GM10248 (cell line): Measurements from ENCODE around the gene CRY2.
A peak's percentile ranks its signal among the peaks of the same experiment; 100 is the strongest.
"Not testable (repeated sequence)": the region's sequence is repeated elsewhere in the genome, so short reads cannot be mapped to it uniquely, and the experiment has no call there.

ENCODE experiments used
- CTCF ChIA-PET: fragments of 300-600 bp; sonication (Branson Sonifier 250); formaldehyde crosslinking; extraction: SDS; loops from one replicate; lab custom pipeline; 2021; ENCODE audit warnings: antibody characterized with exemption; lab: Yijun Ruan, JAX
- POLR2A ChIA-PET: fragments of 350-650 bp; sonication (Branson Sonifier 250); formaldehyde crosslinking; extraction: SDS; loops from one replicate; lab custom pipeline; 2020; ENCODE audit warnings: antibody characterized with exemption; lab: Yijun Ruan, JAX
- DNase-seq: peaks from one replicate; pipeline ENCODE4 v3.0.0; 2012; ENCODE audit errors: extremely low spot score
- TF ChIP-seq, protein P1 (sequence below): IDR thresholded peaks from 2 replicates; pipeline ENCODE4 v1.5.1; 2012; ENCODE audit warnings: mild to moderate bottlenecking, low read depth; ENCODE audit errors: extremely low read depth, missing control alignments, control extremely low read depth

The CRY2 gene

GRCh38 chr11:45834298-45834756, 12.9 kb upstream of the CRY2 start:
- CTCF ChIA-PET: interaction anchor here (1.2 to 9.7 kb wide), 2 partner anchors 8 to 17 kb away, joined by 4 to 66 read pairs; no protein-coding TSS in a partner anchor
- POLR2A ChIA-PET: no interaction called here
- TF ChIP-seq, protein P1, sequence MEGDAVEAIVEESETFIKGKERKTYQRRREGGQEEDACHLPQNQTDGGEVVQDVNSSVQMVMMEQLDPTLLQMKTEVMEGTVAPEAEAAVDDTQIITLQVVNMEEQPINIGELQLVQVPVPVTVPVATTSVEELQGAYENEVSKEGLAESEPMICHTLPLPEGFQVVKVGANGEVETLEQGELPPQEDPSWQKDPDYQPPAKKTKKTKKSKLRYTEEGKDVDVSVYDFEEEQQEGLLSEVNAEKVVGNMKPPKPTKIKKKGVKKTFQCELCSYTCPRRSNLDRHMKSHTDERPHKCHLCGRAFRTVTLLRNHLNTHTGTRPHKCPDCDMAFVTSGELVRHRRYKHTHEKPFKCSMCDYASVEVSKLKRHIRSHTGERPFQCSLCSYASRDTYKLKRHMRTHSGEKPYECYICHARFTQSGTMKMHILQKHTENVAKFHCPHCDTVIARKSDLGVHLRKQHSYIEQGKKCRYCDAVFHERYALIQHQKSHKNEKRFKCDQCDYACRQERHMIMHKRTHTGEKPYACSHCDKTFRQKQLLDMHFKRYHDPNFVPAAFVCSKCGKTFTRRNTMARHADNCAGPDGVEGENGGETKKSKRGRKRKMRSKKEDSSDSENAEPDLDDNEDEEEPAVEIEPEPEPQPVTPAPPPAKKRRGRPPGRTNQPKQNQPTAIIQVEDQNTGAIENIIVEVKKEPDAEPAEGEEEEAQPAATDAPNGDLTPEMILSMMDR: no peak
- no peak for DNase-seq

DNA sequence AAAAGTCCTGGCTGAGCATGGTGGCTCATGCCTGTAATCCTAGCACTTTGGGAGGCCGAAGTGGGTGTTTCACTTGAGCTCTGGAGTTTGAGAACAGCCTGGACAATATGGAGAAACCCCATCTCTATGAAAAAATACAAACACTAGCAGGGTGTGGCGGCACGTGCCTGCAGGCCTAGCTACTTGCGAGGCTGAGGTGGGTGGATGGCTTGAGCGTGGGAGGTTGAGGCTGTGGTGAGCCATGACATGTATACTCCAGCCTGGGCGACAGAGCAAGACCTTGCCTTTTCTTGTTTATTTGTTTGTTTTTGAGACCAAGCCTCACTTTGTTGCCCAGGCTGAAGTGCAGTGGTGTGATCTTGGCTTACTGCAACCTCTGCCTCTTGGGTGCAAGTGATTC, 8.1 kb upstream of the CRY2 start:
- POLR2A ChIA-PET: no interaction called here
- TF ChIP-seq, protein P1: no peak
- CTCF ChIA-PET: no interaction called here
- no peak for DNase-seq

- DNase-seq, CTCF ChIA-PET, POLR2A ChIA-PET: not testable (repeated sequence)
Measured at GRCh38 chr11:45840251-45840650, 7.0 kb upstream of the CRY2 start.

DNA sequence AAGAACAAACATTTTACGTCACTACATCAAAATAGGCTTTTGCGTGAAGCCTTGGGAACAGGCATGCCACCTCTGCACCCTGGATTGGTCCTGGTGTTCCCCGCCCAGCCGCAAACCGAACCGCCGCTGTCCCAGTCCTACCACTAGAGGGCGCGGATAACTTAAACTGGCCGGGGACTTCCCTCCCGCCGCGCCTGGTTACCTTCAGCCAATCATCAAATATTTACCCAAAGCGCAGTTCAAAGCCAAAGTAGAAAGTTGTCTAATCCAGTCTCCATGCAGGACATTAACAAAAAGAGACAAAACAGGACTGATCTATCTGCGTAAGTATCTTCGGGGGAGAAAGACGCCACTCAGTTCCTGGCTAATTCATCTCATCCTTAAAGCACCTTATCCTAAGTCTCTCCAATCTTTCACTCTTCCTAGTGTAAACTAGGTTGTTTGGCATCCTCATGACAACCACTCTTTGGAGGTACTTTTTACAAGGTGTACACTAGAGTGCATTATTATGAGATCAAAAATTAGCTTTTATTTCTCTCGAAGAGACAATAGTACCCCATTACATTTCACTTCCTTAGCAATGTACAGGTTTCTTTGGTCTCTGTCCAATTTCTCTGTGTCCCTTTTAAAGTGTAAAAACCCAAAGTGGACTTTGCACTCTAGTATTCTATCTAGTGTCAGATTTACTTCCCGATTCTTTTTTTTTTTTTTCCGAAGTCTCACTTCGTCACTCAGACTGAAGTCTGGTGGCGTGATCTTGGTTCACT, 3.9 kb upstream of the CRY2 start:
- ChIA-PET CTCF (interaction anchor here (0.6 to 3.8 kb wide), 17 partner anchors 10 to 188 kb away, joined by 3 to 66 read pairs (median 5); partner anchors contain the start of gene SLC35C1), POLR2A (no interaction called here)
- DNase-seq: peak; percentile 85
- TF ChIP-seq, protein P1: peak; percentile 89

DNA sequence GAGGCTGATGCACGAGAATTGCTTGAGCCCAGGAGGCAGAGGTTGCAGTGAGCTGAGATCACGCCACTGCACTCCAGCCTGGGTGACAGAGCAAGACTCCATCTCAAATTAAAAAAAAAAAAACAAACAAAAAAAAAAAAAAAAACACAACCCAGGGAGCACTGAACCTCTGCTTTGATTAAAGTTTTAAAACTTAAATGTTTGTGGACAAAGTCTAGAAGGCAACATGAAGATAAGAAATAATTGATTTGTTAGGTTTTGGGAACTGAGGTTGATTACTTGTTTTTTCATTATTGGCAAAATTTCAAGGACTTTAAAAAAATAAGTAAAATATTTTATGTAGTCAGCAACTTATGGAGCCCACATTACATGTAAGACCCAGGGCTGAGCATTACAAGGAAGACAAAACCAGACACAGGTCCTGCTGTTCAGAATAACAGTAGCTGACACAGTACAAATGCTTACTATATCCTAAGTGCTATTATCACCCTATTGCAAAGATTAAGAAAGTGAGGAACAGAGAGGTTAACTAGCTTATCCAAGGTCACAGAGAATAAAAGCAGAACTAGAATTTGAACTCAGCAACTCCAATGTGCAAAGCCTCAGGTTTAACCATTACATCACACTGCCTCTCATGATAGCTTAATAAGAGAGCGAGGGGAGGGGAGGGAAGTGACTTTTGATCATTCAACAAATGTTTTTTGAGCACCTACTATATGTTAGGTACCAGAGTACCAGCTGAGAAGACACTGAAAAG, 2.3 kb upstream of the CRY2 start:
- ChIA-PET POLR2A (no interaction called here), CTCF (interaction anchor here (1.1 to 2.9 kb wide), 7 partner anchors 9 to 162 kb away, joined by 3 to 21 read pairs (median 4); no protein-coding TSS in a partner anchor)
- no peak for DNase-seq
- TF ChIP-seq, protein P1: no peak

GRCh38 chr11:45846174-45846675, 1.1 kb upstream of the CRY2 start:
- ChIA-PET CTCF (interaction anchor here (0.9 to 2.9 kb wide), 11 partner anchors 8 to 221 kb away, joined by 3 to 21 read pairs (median 4); no protein-coding TSS in a partner anchor), POLR2A (interaction anchor here (0.7 kb wide), 1 partner anchor 19 kb away, joined by 3 read pairs; no protein-coding TSS in a partner anchor)
- DNase-seq: no peak
- TF ChIP-seq, protein P1: no peak
